Loucy (cell line): ENCODE measurements around the gene PPP1R13B.

Experiments
- H2AFZ ChIP-seq: fragments of 200-600 bp; sonication (generic); 2 replicates; pipeline ENCODE4 v1.6.0; 2016; ENCODE audit warnings: antibody characterized with exemption, mild to moderate bottlenecking, low read length, moderate library complexity
- H3F3A ChIP-seq: fragments of 200-600 bp; 2 replicates; pipeline ENCODE4 v1.6.0; 2016; ENCODE audit warnings: antibody characterized with exemption, low read depth, mild to moderate bottlenecking
- H3K27me3 ChIP-seq: fragments of 200-600 bp; sonication (generic); 2 replicates; pipeline ENCODE4 v1.6.1; 2014; ENCODE audit warnings: low read length, mild to moderate bottlenecking; ENCODE audit not compliant: insufficient read depth, poor library complexity, severe bottlenecking
- H3K36me3 ChIP-seq: fragments of 200-600 bp; sonication (generic); 2 replicates; pipeline ENCODE4 v1.6.1; 2016; ENCODE audit warnings: low read length; ENCODE audit not compliant: insufficient read depth
- H3K4me1 ChIP-seq: fragments of 200-600 bp; sonication (generic); 2 replicates; pipeline ENCODE4 v1.5.1; 2014; ENCODE audit warnings: low read length, mild to moderate bottlenecking; ENCODE audit not compliant: insufficient read depth, poor library complexity, severe bottlenecking
- H3K4me2 ChIP-seq: fragments of 200-600 bp; sonication (generic); 2 replicates; pipeline ENCODE4 v1.6.0; 2014; ENCODE audit warnings: antibody characterized with exemption, low read length, low read depth, mild to moderate bottlenecking; ENCODE audit not compliant: poor library complexity, severe bottlenecking
- H3K4me3 ChIP-seq: fragments of 200-600 bp; sonication (generic); 2 replicates; pipeline ENCODE4 v1.5.1; 2014; ENCODE audit warnings: low read length, mild to moderate bottlenecking, mixed read lengths; ENCODE audit not compliant: poor library complexity, severe bottlenecking
- H3K79me2 ChIP-seq: fragments of 200-600 bp; sonication (generic); 2 replicates; pipeline ENCODE4 v1.6.1; 2014; ENCODE audit warnings: low read length; ENCODE audit not compliant: insufficient read depth
- H3K9ac ChIP-seq: fragments of 200-600 bp; sonication (generic); 2 replicates; pipeline ENCODE4 v1.6.0; 2014; ENCODE audit warnings: mild to moderate bottlenecking, low read depth, low read length, moderate library complexity; ENCODE audit not compliant: poor library complexity, severe bottlenecking
- H3K9me2 ChIP-seq: fragments of 200-600 bp; sonication (generic); replicated peaks from 2 replicates; pipeline ENCODE4 v1.6.1; 2016; ENCODE audit warnings: low read depth, low read length, mixed read lengths
- H3K9me3 ChIP-seq: fragments of 200-600 bp; sonication (generic); 2 replicates; pipeline ENCODE4 v1.6.1; 2014; ENCODE audit warnings: mild to moderate bottlenecking, antibody characterized with exemption, low read length, low read depth; ENCODE audit not compliant: insufficient read depth
- H4K20me1 ChIP-seq: fragments of 200-600 bp; sonication (generic); 2 replicates; pipeline ENCODE4 v1.6.0; 2014; ENCODE audit warnings: antibody characterized with exemption, low read length, mild to moderate bottlenecking; ENCODE audit not compliant: insufficient read depth, poor library complexity, severe bottlenecking
- CTCF ChIP-seq: fragments of 200-600 bp; sonication (generic); conservative IDR thresholded peaks from 2 replicates; pipeline ENCODE4 v1.5.1; 2014; ENCODE audit warnings: mild to moderate bottlenecking, antibody characterized with exemption, low read length
- EZH2phosphoT487 ChIP-seq: fragments of 200-600 bp; IDR thresholded peaks from 2 replicates; pipeline ENCODE4 v1.6.1; 2018; ENCODE audit warnings: antibody characterized with exemption, mild to moderate bottlenecking, moderate library complexity, borderline replicate concordance

Gene PPP1R13B

GRCh38 chr14:103738701-103739451 is 108.5 kb downstream of the PPP1R13B start:
- H3K9ac ChIP-seq = no peak overlapping the region
- H3F3A ChIP-seq = no peaks in the 10 kb centered on the region
- no peaks in the 10 kb centered on the region for H3K79me2 ChIP-seq
- no peaks in the 10 kb centered on the region for H3K4me1 ChIP-seq
- no peak overlapping the region for H3K4me2 ChIP-seq
- H4K20me1 ChIP-seq = no peaks in the 10 kb centered on the region
- 0 out of 2 replicates have a peak, but pooled peaks cover 3% of the 10 kb centered on the region for H3K36me3 ChIP-seq
- no peak overlapping the region for H3K4me3 ChIP-seq
- H2AFZ ChIP-seq = no peak overlapping the region
- no peaks in the 10 kb centered on the region for H3K9me2 ChIP-seq
- no peaks in the 10 kb centered on the region for H3K9me3 ChIP-seq
- TF ChIP-seq CTCF (no peak), EZH2phosphoT487 (no peak)
- H3K27me3 ChIP-seq = no peaks in the 10 kb centered on the region

- Histone ChIP-seq H3K4me2 (no peak overlapping the region), H3K9ac (no peak overlapping the region), H4K20me1 (no peaks in the 10 kb centered on the region), H3K79me2 (no peaks in the 10 kb centered on the region), H3K36me3 (0 out of 2 replicates have a peak, but pooled peaks cover 3% of the 10 kb centered on the region), H3K9me2 (no peaks in the 10 kb centered on the region), H3K4me3 (no peak overlapping the region), H3K4me1 (no peaks in the 10 kb centered on the region), H3K9me3 (no peaks in the 10 kb centered on the region), H3K27me3 (no peaks in the 10 kb centered on the region), H2AFZ (no peak overlapping the region), H3F3A (no peaks in the 10 kb centered on the region)
- TF ChIP-seq EZH2phosphoT487 (no peak), CTCF (no peak)
These were observed 109.2 kb downstream of the PPP1R13B start for GRCh38 chr14:103738166-103738565.

- Histone ChIP-seq H3K4me3 (no peak overlapping the region), H3K36me3 (0 out of 2 replicates have a peak, but pooled peaks cover 3% of the 10 kb centered on the region), H3K9ac (no peak overlapping the region), H3K4me2 (no peak overlapping the region), H3K4me1 (no peaks in the 10 kb centered on the region), H3F3A (no peaks in the 10 kb centered on the region), H3K9me2 (no peaks in the 10 kb centered on the region), H4K20me1 (no peaks in the 10 kb centered on the region), H2AFZ (no peak overlapping the region), H3K9me3 (no peaks in the 10 kb centered on the region), H3K27me3 (no peaks in the 10 kb centered on the region), H3K79me2 (no peaks in the 10 kb centered on the region)
- TF ChIP-seq CTCF = no peak
- no peak for TF ChIP-seq EZH2phosphoT487
These were observed 109.8 kb downstream of the PPP1R13B start for GRCh38 chr14:103737432-103738045.
